ENCODE data around the gene AMFR.

The AMFR gene

DNA sequence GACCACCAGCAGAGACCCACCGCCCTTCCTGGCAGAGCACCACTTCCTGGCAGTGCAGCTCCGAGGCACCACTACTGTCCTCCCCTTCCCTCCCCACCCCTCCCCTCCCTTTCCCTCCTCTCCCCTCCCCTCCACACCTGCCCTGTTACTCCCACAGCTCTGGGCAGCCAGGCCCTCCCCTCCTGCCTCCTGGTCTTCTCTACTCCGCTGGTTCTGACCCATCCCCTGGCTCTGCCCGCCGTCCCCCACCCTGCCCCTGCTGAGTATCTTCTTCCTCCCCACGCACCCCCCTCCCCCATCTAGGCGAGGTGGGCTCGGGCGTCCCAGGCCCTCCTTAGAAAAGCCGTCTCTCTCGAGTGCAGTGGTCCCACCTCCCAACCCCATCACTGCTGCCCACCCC lies 77.7 kb downstream of the AMFR start:
- no peaks in the 10 kb centered on the region for H3K36me3 ChIP-seq (ENCODE audit: insufficient read depth, low read length)
- H3K27ac ChIP-seq (ENCODE audit: low read depth, low read length, poor library complexity, severe bottlenecking): no peak overlapping the region

DNA sequence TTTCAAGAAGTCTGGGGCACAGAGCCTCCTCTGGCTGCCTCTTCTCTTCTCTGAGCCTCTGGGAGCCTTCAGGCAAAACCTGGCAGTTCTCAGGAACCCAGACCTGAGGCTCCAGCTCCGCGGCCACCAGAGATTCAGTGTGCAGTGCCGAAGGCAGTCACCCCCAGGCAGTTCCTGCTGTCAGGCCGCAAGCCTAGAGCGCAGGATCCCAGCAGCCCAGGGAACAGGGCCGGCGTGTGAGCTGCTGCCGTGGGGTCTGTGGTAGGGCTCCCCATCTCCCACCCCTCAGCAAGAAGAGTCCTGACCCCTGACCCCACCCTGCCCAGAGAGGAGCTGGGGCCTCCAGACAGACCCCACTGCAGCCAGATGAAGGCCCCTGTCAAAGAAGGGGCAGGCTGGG lies 78.2 kb downstream of the AMFR start:
- TF ChIP-seq, protein P1, sequence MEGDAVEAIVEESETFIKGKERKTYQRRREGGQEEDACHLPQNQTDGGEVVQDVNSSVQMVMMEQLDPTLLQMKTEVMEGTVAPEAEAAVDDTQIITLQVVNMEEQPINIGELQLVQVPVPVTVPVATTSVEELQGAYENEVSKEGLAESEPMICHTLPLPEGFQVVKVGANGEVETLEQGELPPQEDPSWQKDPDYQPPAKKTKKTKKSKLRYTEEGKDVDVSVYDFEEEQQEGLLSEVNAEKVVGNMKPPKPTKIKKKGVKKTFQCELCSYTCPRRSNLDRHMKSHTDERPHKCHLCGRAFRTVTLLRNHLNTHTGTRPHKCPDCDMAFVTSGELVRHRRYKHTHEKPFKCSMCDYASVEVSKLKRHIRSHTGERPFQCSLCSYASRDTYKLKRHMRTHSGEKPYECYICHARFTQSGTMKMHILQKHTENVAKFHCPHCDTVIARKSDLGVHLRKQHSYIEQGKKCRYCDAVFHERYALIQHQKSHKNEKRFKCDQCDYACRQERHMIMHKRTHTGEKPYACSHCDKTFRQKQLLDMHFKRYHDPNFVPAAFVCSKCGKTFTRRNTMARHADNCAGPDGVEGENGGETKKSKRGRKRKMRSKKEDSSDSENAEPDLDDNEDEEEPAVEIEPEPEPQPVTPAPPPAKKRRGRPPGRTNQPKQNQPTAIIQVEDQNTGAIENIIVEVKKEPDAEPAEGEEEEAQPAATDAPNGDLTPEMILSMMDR (IDR thresholded peaks at IDR 0.05; ENCODE audit: low read length): no peak
- TF ChIP-seq EZH2 (IDR thresholded peaks at IDR 0.05; ENCODE audit: borderline replicate concordance, low read length): no peak
- no peak overlapping the region for H3K4me2 ChIP-seq (ENCODE audit: low read length)
- no peaks in the 10 kb centered on the region for H3K36me3 ChIP-seq (ENCODE audit: insufficient read depth, low read length)
- no peaks in the 10 kb centered on the region for H3K9me3 ChIP-seq (ENCODE audit: low read length)
- H3K4me3 ChIP-seq (ENCODE audit: low read depth, low read length, poor library complexity, severe bottlenecking): no peak overlapping the region
- no peaks in the 10 kb centered on the region for H4K20me1 ChIP-seq (ENCODE audit: insufficient read depth, low read length)
- H3K9me2 ChIP-seq (ENCODE audit: low read depth, low read length): no peaks in the 10 kb centered on the region
- no peak overlapping the region for H3K27ac ChIP-seq (ENCODE audit: low read depth, low read length, poor library complexity, severe bottlenecking)
- peaks cover 1% of the 10 kb centered on the region; the same call in 1 of the 2 replicates for H3K27me3 ChIP-seq (ENCODE audit: insufficient read depth, low read length)
- H3K4me1 ChIP-seq (ENCODE audit: insufficient read depth, low read length, severe bottlenecking): no peaks in the 10 kb centered on the region
- H3F3A ChIP-seq (ENCODE audit: insufficient read depth, low read length): no peaks in the 10 kb centered on the region
- no peak overlapping the region for H3K9ac ChIP-seq (ENCODE audit: low read length)
- H3K79me2 ChIP-seq (ENCODE audit: insufficient read depth, low read length): no peaks in the 10 kb centered on the region
- no peak overlapping the region for H2AFZ ChIP-seq (ENCODE audit: low read length)

More for the DNA sequence above, 77.7 kb downstream of the AMFR start:
- no peaks in the 10 kb centered on the region for H3K9me3 ChIP-seq (ENCODE audit: low read length)
- no peak overlapping the region for H3K4me3 ChIP-seq (ENCODE audit: low read depth, low read length, poor library complexity, severe bottlenecking)
- no peak overlapping the region for H3K9ac ChIP-seq (ENCODE audit: low read length)
- no peaks in the 10 kb centered on the region for H3K9me2 ChIP-seq (ENCODE audit: low read depth, low read length)
- no peaks in the 10 kb centered on the region for H3F3A ChIP-seq (ENCODE audit: insufficient read depth, low read length)
- no peaks in the 10 kb centered on the region for H4K20me1 ChIP-seq (ENCODE audit: insufficient read depth, low read length)
- H3K4me2 ChIP-seq (ENCODE audit: low read length): no peak overlapping the region
- no peaks in the 10 kb centered on the region for H3K4me1 ChIP-seq (ENCODE audit: insufficient read depth, low read length, severe bottlenecking)
- peaks cover 3% of the 10 kb centered on the region; the same call in 1 of the 2 replicates for H3K27me3 ChIP-seq (ENCODE audit: insufficient read depth, low read length)
- H2AFZ ChIP-seq (ENCODE audit: low read length): no peak overlapping the region
- TF ChIP-seq, protein P1 (IDR thresholded peaks at IDR 0.05; ENCODE audit: low read length): no peak
- TF ChIP-seq EZH2 (IDR thresholded peaks at IDR 0.05; ENCODE audit: borderline replicate concordance, low read length): no peak
- no peaks in the 10 kb centered on the region for H3K79me2 ChIP-seq (ENCODE audit: insufficient read depth, low read length)

DNA sequence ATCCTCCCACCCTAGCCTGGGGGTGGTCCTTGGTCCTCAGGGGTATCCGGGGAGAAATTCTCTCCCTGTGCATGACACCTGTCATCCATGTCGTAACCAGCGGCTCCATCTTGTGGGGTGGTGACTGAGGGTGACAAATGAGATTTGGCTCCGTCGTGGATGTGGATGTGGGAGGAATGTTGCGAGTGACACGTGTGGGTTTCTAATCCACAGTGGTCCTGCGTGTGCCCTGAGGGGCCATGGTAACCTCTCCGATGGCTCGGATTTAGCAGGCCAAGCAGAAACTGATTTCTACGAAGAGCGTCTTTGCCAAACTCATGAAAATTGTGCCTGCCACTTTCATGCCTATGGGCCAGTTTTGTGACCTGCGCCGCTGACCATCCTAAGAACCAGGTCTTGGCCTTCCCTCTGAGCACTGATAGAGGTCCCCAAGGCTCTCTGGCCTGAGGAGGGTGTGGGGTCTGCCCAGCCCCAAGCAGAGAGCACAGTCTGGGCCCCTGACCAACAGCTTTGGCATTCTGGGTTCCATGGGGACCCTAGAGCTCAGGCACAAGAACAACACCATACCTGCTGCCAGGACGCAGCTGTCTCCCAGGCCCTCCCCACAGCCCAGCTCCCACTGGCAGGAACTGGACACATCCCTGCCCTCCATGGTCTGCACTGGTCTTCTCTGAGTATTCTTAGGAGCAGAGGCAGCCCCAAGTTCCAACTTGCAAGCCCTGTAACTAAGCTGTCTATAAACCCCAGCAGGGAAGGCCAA lies 79.0 kb downstream of the AMFR start:
- no peak overlapping the region for H3K27ac ChIP-seq (ENCODE audit: low read depth, low read length, poor library complexity, severe bottlenecking)
- no peaks in the 10 kb centered on the region for H3K27me3 ChIP-seq (ENCODE audit: insufficient read depth, low read length)
- TF ChIP-seq EZH2 (IDR thresholded peaks at IDR 0.05; ENCODE audit: borderline replicate concordance, low read length): no peak
- TF ChIP-seq, protein P1 (IDR thresholded peaks at IDR 0.05; ENCODE audit: low read length): no peak
- H3K9me3 ChIP-seq (ENCODE audit: low read length): no peaks in the 10 kb centered on the region
- H3K36me3 ChIP-seq (ENCODE audit: insufficient read depth, low read length): no peaks in the 10 kb centered on the region
- no peak overlapping the region for H3K9ac ChIP-seq (ENCODE audit: low read length)
- no peaks in the 10 kb centered on the region for H3K79me2 ChIP-seq (ENCODE audit: insufficient read depth, low read length)
- no peaks in the 10 kb centered on the region for H4K20me1 ChIP-seq (ENCODE audit: insufficient read depth, low read length)
- no peaks in the 10 kb centered on the region for H3K9me2 ChIP-seq (ENCODE audit: low read depth, low read length)
- H2AFZ ChIP-seq (ENCODE audit: low read length): no peak overlapping the region
- H3K4me3 ChIP-seq (ENCODE audit: low read depth, low read length, poor library complexity, severe bottlenecking): no peak overlapping the region
- no peaks in the 10 kb centered on the region for H3K4me1 ChIP-seq (ENCODE audit: insufficient read depth, low read length, severe bottlenecking)
- no peaks in the 10 kb centered on the region for H3F3A ChIP-seq (ENCODE audit: insufficient read depth, low read length)
- no peak overlapping the region for H3K4me2 ChIP-seq (ENCODE audit: low read length)
